Activated CD4-positive, alpha-beta T cell treated with anti-CD3 and anti-CD28 coated beads for 1 hour (primary cell): ENCODE results near the gene SWT1.
"Not testable (repeated sequence)": the region's sequence is repeated elsewhere in the genome, so short reads cannot be mapped to it uniquely, and the experiment has no call there.

Experiments
- DNase-seq: peaks from one replicate; pipeline ENCODE4 v3.0.0-alpha.2; 2020

Gene SWT1

DNA sequence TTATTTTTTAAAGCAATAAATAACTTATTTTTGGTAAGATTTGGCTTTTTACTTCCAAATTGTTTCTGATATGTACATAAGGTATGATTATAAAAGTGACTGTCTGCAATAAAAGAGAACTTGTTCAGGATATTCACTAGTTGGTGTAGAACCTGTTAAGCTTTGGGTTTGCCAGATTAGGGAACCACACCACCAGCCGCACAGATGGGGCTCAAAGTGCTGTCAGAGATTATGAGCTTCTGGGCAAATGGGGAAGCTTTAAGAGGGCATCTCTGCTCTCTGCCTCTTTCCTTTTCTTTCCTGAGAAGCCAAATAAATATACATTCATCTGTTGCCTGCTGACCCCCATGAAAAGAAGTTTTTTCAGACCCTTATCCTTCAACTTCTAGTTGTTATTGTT, 134.7 kb downstream of the SWT1 start:
- DNase-seq, result no peak

- no peak for DNase-seq
Measured at GRCh38 chr1:185292237-185292636, 135.3 kb downstream of the SWT1 start.

DNA sequence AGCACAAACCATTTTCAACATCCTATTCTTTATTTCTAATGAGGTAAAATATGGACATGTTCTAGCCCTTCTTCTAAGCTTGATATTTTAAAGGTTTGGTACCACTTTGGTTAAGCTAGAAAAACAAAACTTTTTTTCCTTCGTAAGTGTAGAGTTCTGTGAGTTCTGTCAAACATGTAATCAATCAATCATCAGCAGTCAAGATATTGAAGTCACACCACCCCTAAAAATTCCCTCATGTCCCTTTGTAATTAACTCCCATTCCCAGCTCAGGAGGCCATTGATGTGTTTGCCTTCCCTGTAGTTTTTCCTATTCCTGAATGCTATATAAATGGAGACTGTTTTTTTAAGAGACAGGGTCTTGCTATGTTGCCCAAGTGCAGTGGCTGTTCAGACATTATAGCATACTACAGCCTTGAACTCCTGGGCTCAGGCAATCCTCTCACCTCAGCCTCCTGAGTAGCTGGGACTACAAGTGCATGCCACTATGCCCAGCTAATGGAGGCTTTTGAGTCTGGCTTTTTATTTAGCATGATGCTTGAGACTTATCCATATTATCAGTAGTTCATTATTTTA, 137.1 kb downstream of the SWT1 start:
- no peak for DNase-seq

- DNase-seq, result no peak
Measured at GRCh38 chr1:185295091-185295490, 138.1 kb downstream of the SWT1 start.

GRCh38 chr1:185297982-185298381, 141.0 kb downstream of the SWT1 start:
- no peak for DNase-seq

- DNase-seq, result no peak
Measured at GRCh38 chr1:185300152-185300551, 143.2 kb downstream of the SWT1 start.

- DNase-seq, result no peak
Measured at GRCh38 chr1:185305419-185305818, 148.5 kb downstream of the SWT1 start.

DNA sequence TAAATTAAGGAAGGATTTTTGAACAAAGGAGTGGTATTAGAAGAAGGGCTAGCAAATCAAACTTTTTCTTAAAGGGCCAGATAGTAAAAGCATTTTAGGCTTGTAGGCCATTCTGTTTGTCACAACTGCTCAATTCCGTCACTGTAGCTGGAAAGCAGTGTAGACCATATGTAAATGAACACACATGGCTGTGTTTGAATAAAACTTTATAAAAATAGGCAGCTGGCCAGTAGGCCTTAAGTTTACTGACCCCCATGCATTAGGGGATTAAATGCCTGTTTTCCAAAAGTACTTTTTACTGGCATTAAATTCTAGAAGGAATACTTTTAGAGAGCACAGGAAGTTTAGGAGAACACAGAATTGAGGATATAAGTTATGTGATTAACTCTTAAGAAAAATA, 151.2 kb downstream of the SWT1 start:
- no peak for DNase-seq

DNA sequence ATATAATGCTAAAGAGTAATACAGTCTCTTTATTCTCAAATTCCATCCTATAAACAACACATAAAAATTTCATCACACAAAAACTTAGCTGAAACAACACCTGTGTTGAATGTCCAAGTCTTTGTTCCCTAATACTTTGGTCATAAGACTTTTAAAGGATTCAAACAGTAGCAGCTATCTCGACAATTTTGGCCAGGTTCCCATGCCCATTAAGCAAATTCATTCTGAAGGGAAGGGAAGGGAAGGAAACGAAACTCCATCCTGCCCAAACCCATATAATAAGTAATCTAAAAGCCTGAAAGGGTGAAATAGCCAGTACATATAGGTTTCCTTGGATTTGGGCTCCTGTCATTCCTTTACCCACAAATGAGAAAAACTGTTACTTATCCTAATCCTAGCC, 152.6 kb downstream of the SWT1 start:
- DNase-seq, result no peak

DNA sequence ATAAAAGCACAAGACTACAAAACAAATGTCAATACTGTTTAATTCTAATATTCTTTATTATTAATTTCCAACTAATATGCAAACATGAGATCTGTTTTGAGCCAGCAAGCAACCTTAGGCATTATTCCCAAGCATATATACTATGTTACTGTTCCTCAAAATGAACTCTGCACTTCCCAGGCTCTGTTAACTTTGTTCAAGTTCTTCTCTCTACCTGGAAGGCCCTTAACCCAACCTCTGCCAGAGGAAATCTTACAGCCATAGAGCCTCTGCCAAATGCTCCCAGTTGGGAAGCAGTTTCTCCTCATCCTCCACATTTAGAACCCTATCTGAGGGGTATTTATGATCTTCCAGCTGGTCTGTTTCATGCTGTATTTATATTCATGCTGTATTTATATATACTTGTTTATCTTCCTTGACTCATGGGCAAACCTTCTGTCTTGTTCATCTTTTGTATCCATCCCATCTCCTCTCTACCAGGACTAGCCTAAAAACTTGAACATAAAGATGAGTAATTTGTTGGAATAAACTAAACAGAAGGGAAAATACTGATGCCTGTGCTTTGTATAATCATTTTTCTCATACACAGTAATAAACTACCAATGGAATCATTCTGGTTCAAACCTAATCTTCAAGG, 154.7 kb downstream of the SWT1 start:
- no peak for DNase-seq

DNA sequence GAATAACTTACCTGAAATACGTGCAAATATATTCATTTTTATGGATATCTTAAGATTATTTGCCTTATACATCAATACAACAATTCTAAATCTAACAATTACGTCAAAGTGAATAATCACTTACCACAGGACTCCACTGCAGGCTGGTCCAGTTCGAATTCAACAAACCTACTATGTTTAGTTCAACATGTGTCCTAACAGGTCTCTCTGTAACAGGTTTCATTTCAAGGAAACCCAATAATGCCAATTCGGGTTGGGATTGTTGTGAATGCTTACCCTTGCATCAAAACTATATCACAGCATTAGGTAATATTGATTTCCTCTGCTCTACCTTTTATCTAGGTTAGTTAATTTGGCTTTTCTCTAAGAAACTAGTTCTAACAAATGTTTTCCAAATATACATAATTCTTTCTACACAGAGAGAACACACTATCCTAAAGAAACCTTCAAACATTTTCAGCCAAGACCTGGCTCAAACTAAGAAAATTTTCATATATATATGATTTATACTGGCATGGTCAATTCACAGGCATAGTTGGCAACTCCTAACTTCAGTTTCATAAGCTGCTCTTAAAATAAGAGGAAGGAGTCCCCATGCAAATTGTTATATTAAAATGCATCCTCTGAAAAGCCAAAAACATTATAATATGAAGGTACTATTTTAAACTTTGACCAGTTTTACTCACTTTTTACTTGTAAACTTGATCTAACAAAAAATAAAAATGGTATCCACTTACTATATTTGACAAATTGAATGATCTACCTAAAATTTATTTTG, 155.6 kb downstream of the SWT1 start:
- no peak for DNase-seq

- no peak for DNase-seq
Measured at GRCh38 chr1:185314411-185314810, 157.4 kb downstream of the SWT1 start.

DNA sequence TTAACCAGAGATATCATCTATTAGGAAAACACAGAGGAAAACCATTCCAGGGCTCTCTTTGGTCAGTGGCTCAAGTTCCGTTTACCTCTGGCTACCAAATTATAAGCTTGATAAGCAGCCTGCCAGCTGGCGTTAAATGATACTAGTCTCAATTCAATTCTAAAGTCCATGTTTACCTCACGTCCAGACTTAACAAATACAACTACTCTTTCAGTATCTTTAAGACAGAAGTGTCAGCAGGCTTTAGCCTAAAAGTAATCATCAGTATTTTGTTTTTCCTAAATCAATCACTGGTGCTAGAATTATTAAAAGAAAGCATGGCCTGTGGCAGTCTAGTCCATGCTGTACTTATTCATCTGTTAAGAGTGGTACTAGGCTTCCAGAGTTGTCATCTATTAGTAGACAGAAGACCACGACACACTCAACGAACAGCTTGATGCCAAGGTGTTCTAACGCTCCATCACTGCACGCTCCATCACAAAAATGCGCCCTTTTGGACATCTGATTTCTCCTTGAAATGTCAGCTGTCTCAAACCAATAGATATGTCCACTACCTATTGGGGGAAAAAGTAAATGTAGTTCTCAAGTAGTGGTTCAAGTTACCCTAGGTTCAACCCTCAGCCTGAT, 158.6 kb downstream of the SWT1 start:
- no peak for DNase-seq

GRCh38 chr1:185316163-185317033, 159.4 kb downstream of the SWT1 start:
- DNase-seq, result peak; percentile 76

DNA sequence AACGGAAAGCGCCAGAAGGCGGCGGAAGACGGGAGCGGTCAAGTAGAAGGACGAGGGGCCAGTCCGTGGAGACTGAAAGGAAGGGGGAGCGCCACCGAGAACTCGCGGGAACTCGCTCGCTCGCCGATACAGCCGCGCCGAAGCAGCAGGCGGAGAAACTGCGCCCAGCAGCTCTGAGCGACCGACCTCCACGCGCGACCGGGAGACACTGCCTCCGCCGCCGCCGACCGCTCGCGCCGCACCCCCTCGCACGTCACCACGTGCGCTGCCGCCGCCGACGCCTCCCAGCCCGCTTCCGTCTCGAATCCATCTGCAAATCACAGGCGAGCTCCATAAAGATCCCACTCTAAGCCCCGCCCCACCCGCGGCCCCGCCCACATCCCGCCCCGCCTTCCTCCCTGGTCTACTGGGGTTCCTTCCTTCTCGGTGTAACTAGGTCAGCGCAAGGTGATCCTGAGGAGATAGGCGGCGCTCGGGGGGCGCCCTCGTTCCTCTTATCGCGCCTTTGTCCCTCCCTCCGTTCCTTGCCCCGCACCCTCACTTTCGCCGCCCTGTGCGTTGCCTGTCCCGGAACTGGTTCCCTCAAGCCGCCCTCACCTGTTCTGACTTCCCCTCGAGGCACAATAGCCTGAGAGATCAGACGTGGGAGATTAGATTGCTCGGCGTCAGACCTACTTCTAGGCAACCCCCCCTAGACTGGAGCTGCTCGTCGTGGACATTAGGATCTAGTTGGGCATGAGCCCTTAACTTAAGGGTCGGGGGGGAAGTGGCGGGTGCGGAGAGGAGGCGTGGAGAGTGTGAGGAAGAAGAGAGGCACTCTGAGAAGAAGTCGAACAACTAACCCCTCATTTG, 160.3 kb downstream of the SWT1 start, which contains the start of gene IVNS1ABP:
Gene IVNS1ABP, minus strand, starts transcription at position 210 of the 852 bp plus-strand sequence. CDS start 7,750 bp downstream, outside the sequence.
- peak; percentile 93 for DNase-seq

DNA sequence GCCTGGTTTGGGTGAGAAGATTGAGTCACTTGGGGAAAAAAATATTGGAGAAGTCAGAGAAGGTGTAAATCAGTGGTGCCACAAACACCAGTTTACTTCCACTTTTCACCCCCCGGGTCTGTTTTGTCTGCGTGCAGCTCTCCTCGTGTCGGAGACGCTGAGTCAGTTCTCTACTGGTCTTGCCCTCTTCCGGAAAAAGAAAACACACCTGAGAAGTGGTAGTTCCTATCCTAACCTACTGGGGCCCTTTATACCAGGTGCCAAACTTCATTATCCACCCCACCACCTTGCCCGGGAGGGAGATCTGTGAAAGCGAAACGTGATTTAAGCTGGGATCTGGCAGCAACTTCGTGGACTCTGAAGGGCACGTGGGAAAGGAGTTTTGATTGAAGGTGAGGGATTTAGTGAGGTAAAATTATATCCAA, 160.9 kb downstream of the SWT1 start:
- DNase-seq, result peak; percentile 72

DNA sequence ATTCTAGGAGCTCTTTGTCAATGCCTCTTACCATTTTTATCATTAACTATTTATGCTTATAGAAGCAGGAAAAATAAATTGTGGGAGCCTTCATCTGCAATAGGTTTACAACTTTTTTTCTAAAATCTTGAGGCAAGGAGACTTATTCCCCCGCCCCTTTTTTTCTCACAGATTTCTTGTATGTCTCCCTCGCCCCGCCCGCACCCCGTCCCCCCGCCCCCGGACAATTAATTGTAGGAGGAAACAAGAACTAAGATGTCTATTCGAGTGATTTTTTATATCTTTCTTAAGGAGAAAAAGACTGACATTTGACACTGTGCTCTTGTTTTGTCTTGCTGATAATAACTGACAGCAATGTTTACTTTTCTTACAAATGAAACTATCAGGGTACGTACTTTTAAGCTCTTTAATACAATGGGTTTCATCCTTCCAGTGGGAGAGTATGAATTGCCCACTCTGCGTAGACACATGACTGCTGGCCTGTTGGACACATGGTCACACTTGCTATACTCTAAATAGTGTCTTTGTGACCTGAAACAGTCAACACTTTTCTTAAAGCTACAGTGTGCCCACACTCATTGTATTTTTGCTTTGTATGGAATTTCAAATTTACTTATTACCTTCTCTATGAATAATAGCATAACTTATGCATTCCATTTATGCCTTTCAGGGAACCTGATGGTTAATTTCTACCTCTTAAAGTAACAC, 161.6 kb downstream of the SWT1 start:
- DNase-seq, result no peak

- no peak for DNase-seq
Measured at GRCh38 chr1:185319139-185319475, 162.1 kb downstream of the SWT1 start.

- not testable (repeated sequence) for DNase-seq
Measured at GRCh38 chr1:185321104-185321503, 164.1 kb downstream of the SWT1 start.

DNA sequence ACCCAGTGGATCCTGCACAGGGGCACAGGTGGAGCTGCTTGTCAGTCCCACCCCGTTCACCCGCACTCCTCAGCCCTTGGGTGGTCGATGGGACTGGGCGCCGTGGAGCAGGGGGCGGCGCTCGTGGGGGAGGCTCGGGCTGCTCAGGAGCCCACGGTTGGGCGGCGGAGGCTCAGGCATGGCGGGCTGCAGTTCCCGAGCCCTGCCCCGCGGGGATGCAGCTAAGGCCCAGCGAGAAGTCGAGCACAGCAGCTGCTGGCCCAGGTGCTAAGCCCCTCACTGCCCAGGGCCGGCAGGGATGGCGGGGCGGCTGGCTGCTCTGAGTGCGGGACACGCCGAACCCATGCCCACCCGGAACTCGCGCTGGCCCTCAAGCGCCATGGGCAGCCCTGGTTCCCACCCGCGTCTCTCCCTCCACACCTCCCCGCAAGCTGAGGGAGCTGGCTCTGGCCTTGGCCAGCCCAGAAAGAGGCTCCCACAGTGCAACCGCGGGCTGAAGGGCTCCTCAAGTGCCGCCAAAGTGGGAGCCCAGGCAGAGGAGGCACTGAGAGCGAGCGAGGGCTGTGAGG, 164.8 kb downstream of the SWT1 start:
- not testable (repeated sequence) for DNase-seq

GRCh38 chr1:185322636-185323035, 165.7 kb downstream of the SWT1 start:
- no peak for DNase-seq
